BJ (cell line): ENCODE measurements around the gene PRSS23. TPM values are rescaled to one million over a fixed set of nuclear protein-coding genes. Genes with fewer than 3 reads are reported as not detected.

Experiments
- CTCF ChIA-PET: fragments of 350-600 bp; formaldehyde crosslinking; extraction: SDS; loops from one replicate; lab custom pipeline; 2021; ENCODE audit warnings: antibody characterized with exemption, inconsistent platforms; lab: Yijun Ruan, JAX
- POLR2A ChIA-PET: fragments of 300-600 bp; sonication (Branson Sonifier 250); formaldehyde crosslinking; extraction: SDS; loops from one replicate; lab custom pipeline; 2021; ENCODE audit warnings: antibody characterized with exemption; lab: Charles Lee
- DNase-seq: peaks from one replicate; pipeline ENCODE4 v3.0.0-alpha.2; 2011; ENCODE audit warnings: low read depth
- H3K27me3 ChIP-seq: 2 replicates; pipeline ENCODE4 v1.6.0; 2011; ENCODE audit warnings: low read length; ENCODE audit not compliant: control insufficient read depth, insufficient read depth
- H3K36me3 ChIP-seq: 2 replicates; pipeline ENCODE4 v1.5.1; 2011; ENCODE audit warnings: low read length; ENCODE audit not compliant: control insufficient read depth, insufficient read depth
- H3K4me3 ChIP-seq: 2 replicates; pipeline ENCODE4 v1.5.1; 2011; ENCODE audit warnings: low read depth, mild to moderate bottlenecking, control low read depth, low read length
- polyA plus RNA-seq: library from polyadenylated mRNA; depleted of rRNA; stranded (reverse); fragments of >200 nt; gene quantifications from 2 replicates; pipeline ENCODE4 v1.2.3, GENCODE V29; 2011
- TF ChIP-seq, protein P1 (sequence below): IDR thresholded peaks from 2 replicates; pipeline ENCODE4 v1.5.1; 2011; ENCODE audit warnings: low read depth, mild to moderate bottlenecking, control low read depth, inconsistent platforms, low read length, moderate library complexity; ENCODE audit not compliant: insufficient read depth

PRSS23 gene
- polyA plus RNA-seq, 1 experiment, result 343 TPM

DNA sequence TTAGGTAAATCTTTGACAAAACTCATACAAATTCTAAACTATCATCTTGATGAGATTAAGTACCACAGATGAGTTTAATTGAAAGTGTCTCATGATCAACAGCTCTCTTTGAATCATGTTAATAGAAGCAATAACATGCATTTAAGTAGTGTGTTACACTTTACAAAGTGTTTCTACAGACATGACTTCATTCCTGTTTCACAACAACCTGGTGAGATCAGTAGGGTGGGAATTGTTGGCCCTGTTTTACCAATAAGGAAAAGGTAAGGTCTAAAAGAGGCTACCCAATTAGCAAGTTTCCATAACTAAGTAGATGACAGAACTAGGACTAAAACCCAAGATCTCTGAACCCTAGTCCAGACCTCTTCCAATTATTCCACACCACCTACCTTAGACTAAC, 12.7 kb upstream of the PRSS23 start:
- POLR2A ChIA-PET, result no interaction called here
- CTCF ChIA-PET, result no interaction called here
- TF ChIP-seq, protein P1, sequence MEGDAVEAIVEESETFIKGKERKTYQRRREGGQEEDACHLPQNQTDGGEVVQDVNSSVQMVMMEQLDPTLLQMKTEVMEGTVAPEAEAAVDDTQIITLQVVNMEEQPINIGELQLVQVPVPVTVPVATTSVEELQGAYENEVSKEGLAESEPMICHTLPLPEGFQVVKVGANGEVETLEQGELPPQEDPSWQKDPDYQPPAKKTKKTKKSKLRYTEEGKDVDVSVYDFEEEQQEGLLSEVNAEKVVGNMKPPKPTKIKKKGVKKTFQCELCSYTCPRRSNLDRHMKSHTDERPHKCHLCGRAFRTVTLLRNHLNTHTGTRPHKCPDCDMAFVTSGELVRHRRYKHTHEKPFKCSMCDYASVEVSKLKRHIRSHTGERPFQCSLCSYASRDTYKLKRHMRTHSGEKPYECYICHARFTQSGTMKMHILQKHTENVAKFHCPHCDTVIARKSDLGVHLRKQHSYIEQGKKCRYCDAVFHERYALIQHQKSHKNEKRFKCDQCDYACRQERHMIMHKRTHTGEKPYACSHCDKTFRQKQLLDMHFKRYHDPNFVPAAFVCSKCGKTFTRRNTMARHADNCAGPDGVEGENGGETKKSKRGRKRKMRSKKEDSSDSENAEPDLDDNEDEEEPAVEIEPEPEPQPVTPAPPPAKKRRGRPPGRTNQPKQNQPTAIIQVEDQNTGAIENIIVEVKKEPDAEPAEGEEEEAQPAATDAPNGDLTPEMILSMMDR, result no peak

DNA sequence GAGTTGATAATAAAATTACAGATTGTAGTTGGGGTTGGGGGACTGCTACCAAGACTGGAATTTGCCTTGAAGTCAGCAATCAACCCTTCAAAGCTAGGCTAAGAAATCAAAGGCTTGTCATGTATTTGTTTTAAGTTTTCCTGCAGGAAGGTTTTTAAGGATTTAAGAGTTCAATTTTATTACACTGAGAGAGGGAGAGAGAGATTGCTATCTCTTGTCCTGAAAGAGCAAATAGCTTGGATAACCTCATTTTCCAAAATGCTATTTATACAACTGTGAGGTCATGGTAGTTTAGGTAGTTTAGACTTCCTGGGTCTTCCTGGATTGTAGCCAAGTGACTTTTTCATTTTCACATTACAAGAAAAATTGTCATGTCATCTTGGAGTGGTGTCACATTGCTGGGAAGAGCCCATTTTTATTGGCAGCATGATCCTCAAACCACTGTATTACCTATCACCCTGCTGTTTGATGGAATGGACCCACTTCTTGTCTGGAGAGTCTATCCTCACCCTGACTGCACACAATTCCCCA, 10.1 kb upstream of the PRSS23 start:
- POLR2A ChIA-PET, result no interaction called here
- CTCF ChIA-PET, result interaction anchor here (1.1 to 1.2 kb wide), 2 partner anchors 9 to 24 kb away, joined by 3 read pairs; no protein-coding TSS in a partner anchor
- TF ChIP-seq, protein P1, result no peak
- no peak for DNase-seq
- H3K36me3 ChIP-seq, result no peaks in the 10 kb centered on the region
- no peaks in the 10 kb centered on the region for H3K27me3 ChIP-seq
- no peak overlapping the region for H3K4me3 ChIP-seq

More for the DNA sequence above, 12.7 kb upstream of the PRSS23 start:
- H3K4me3 ChIP-seq, result no peak overlapping the region
- no peak for DNase-seq
- no peaks in the 10 kb centered on the region for H3K27me3 ChIP-seq
- no peaks in the 10 kb centered on the region for H3K36me3 ChIP-seq

DNA sequence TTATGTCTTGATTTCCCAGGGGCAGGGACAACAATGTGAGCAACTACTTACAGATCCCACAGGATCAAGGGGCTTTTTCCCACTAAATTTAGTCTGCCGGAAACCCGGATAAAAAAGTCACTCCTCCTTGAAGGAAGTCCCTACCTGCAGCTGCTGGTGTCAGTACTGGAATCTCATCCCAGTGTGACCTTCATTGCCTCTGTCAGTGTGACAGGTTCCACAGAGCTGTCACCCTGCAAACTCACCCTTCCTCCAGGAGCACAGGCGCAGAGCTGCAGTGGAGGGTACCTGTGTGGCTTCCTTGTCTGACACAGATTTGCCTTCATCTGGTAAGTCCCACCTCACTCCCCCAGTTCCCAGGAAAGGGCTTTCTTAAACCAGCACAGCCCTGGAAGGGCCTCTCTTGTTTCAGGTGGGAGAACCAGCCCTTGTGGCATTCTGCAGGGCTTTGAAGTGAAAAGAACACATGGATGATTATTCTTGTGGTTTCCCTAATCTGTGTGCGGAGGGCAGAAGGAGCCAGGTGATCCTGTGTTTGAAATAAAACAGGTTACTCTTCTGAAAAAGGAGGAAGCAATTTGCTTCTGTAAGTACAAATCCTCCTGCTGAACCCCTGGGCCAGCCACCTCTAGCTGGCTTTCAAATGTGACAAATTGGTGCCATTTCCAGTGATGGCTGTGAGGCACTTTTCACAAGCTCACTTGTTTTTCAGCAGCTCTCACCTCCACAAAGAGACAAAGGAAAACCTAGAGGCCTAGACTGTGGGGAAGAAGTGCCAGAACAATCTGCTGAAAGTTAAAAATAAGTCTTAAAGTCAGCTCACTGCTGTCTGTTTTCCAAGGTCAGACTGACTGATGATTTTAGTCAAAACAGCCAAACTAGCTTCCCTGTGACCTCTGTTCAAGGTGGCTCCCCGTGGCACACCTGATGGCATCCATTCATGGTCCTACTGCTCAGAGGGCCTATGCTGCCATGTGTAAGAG, 9.2 kb upstream of the PRSS23 start:
- ChIA-PET POLR2A (no interaction called here), CTCF (interaction anchor here (0.6 to 1.2 kb wide), 2 partner anchors 8 to 10 kb away, joined by 3 read pairs; no protein-coding TSS in a partner anchor)

DNA sequence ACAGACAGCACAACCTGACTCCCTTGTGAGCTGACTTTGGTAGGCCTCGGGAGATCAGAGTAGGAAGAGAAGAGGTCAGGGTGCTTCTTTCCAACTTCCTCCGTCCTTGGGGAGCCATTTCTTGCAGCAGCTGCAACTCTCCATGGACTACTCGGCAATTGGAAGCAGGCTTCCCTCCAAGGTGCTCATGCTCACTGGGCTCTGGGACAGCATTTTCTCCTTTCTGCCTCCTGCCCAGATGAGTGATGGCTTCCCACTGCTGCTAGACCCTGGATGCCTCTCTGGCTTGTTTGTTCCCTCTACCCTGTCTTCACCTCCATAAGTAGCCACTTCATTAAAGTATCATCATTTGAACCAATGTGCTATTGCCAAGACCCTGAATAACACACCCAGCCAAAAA, 8.2 kb upstream of the PRSS23 start:
- POLR2A ChIA-PET, result interaction anchor here (0.7 kb wide), 1 partner anchor 743 kb away, joined by 5 read pairs; no protein-coding TSS in a partner anchor
- CTCF ChIA-PET, result no interaction called here
- H3K27me3 ChIP-seq, result no peaks in the 10 kb centered on the region
- DNase-seq, result no peak
- TF ChIP-seq, protein P1, result no peak
- no peak overlapping the region for H3K4me3 ChIP-seq
- H3K36me3 ChIP-seq, result no peaks in the 10 kb centered on the region

More for the DNA sequence above, 9.2 kb upstream of the PRSS23 start:
- DNase-seq, result no peak
- H3K36me3 ChIP-seq, result no peaks in the 10 kb centered on the region
- H3K4me3 ChIP-seq, result no peak overlapping the region
- TF ChIP-seq, protein P1, result no peak
- H3K27me3 ChIP-seq, result no peaks in the 10 kb centered on the region

DNA sequence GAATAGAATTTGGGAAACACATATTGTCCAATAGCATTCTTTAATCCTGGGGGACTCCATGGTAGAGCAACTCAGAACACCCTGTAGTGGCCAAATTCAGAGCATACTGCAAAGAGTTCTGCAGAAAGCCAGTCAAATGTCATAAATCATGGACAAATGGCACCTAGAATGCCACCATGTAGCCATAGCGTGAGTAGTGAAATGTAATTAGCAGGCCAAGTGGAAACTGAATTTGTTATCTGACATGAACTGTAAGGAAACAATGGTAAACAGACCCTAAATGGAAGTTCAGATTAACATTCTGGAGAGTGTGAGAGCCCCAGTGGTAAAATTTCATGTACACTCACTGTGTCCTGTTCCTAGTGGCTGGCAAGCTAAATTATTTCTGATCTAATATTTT, 7.0 kb upstream of the PRSS23 start:
- no peak for DNase-seq
- ChIA-PET CTCF (interaction anchor here (0.8 kb wide), 1 partner anchor 97 kb away, joined by 3 read pairs; no protein-coding TSS in a partner anchor), POLR2A (no interaction called here)
- TF ChIP-seq, protein P1, result no peak
- no peak overlapping the region for H3K4me3 ChIP-seq
- no peaks in the 10 kb centered on the region for H3K27me3 ChIP-seq
- no peaks in the 10 kb centered on the region for H3K36me3 ChIP-seq
